ENCODE measurements around the gene CLPX.
A peak's percentile ranks its signal among the peaks of the same experiment; 100 is the strongest.
"Not testable (repeated sequence)": the region's sequence is repeated elsewhere in the genome, so short reads cannot be mapped to it uniquely, and the experiment has no call there.

CLPX gene

GRCh38 chr15:65184868-65185717, at the start of gene CLPX:
CLPX (minus strand) TSS chr15:65185342; CDS start chr15:65185153, 189 bp downstream.
- DNase-seq (ENCODE audit: low read depth in 2 of 2): peak; percentile 84 to 87

- no peak for DNase-seq (ENCODE audit: low read depth in 2 of 2)
Observed at GRCh38 chr15:65233696-65234095, 48.6 kb upstream of the CLPX start.

DNA sequence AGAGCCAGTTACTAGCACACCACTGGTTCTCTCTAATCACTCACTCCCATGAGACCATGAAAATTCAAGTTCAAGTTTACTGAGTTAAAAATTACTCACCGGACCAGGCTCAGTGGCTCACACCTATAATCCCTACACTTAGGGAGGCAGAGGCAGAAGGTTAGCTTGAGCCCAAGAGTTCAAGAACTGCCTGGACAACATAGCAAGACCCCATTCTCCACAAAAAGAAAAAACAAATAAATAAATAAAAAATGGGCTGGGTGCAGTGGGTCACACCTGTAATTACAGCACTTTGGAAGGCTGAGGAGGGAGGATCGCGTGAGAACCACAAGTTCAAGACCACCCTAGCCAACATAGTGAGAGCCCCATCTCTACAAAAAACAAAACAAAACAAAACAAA, 47.4 kb upstream of the CLPX start:
- no peak for DNase-seq (ENCODE audit: low read depth in 2 of 2)

- DNase-seq (ENCODE audit: low read depth in 2 of 2): no peak
Observed at GRCh38 chr15:65231306-65231705, 46.2 kb upstream of the CLPX start.

GRCh38 chr15:65226901-65227300, 41.8 kb upstream of the CLPX start:
- not testable (repeated sequence) for DNase-seq (ENCODE audit: low read depth in 2 of 2)

DNA sequence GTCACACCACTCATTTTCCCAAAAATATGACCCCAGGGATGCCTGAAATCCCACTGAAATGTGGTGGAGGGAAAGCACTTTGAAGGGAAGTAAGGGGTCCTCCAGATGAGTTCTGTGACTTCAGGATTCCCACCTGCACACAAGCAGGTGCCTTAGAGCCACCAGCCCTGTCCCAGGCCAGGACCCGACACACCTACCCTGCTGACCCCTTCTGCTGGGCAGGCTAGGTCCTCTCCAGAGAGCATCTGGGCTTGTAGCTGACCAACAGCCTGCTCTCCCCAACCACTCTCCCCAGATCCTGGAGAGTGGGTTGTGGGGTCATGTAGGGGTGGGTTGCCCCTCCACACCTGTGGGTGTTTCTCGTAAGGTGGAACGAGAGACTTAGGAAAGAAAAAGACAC, 41.1 kb upstream of the CLPX start:
- DNase-seq (ENCODE audit: low read depth in 2 of 2): no peak

DNA sequence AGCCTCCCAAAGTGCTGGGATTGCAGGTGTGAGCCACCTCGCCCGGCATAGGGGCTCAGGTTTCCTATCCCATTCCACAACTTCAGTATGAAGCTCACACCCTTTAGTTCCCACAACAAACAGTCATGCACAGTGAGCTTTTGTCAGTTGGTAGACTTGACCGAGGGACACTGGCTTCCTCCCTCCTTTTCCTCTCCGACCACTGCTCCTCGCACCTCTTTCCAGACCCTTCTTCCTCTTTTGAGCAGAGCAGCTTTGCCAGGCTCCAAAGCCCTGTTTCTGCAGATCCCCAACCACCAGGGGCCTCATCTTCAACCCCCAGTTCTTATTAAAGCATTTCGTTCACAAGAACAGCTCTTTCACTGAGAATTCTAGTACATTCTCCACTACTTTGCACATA, 38.9 kb upstream of the CLPX start:
- DNase-seq (ENCODE audit: low read depth in 2 of 2): no peak

GRCh38 chr15:65222891-65223290, 37.7 kb upstream of the CLPX start:
- no peak for DNase-seq (ENCODE audit: low read depth in 2 of 2)

DNA sequence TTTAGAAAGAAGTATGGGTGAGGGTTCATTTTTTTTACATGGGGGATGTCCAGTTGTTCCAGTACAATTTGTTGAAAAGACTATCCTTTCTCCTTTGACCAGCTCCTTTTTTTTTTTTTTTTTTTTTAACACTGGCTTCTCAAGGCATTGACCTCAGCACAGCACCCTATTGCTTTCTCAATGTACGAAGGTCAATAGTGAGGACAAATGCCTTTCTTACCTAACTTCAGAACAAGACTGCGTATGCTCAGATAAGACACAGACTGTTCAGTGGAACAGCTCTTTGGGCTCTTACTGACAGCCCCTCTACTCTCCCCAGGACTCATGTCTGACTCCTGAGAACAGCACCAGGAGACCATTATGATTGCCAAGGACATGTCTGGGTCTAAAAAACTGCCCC, 36.6 kb upstream of the CLPX start:
- no peak for DNase-seq (ENCODE audit: low read depth in 2 of 2)

DNA sequence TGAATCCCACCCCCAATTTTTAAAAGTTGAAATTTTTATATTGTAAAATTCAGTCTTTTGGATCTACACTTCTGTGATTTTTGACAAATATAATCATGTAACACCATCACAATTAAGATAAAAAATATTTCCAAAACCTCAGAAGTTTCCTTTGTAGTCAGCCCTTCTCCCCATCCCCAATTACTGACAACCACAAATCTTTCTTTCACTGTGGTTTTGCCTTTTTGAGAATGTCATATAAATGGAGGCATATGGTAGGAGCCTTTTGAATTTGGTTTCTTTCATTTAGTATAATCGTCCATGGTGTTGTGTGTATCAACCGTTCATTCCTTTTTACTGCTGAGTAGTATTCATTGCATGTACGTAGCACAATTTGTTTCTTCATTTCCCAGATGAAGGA, 34.0 kb upstream of the CLPX start:
- no peak for DNase-seq (ENCODE audit: low read depth in 2 of 2)

- no peak for DNase-seq (ENCODE audit: low read depth in 2 of 2)
Observed at GRCh38 chr15:65217526-65218482, 32.7 kb upstream of the CLPX start.

- no peak for DNase-seq (ENCODE audit: low read depth in 2 of 2)
Observed at GRCh38 chr15:65215496-65215895, 30.4 kb upstream of the CLPX start.

GRCh38 chr15:65214010-65214409, 28.9 kb upstream of the CLPX start:
- DNase-seq (ENCODE audit: low read depth in 2 of 2): no peak

DNA sequence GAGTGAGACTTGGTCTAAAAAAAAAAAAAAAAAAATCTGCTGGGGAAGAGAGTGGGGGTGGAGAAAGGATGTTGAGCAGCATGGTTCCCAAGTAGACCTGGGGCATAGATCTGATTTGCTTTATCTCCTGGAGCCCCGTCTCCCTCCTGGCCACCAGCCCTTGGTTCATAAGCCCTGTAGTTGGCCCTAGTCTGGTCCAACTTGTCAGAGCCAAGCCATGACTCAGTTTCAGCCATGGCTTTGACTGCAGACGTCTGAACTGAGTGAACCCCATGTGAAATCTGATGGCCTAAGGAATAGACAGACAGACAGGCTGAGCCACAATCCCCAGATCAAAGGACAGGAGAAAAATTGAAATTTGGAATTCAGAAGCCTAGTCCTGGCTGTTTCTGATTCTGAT, 28.1 kb upstream of the CLPX start:
- DNase-seq (ENCODE audit: low read depth in 2 of 2): no peak

- DNase-seq (ENCODE audit: low read depth in 2 of 2): peak; percentile 14 to 26
Observed at GRCh38 chr15:65212097-65212496, 27.0 kb upstream of the CLPX start.

GRCh38 chr15:65211482-65211982, 26.4 kb upstream of the CLPX start:
- DNase-seq (ENCODE audit: low read depth in 2 of 2): no peak

DNA sequence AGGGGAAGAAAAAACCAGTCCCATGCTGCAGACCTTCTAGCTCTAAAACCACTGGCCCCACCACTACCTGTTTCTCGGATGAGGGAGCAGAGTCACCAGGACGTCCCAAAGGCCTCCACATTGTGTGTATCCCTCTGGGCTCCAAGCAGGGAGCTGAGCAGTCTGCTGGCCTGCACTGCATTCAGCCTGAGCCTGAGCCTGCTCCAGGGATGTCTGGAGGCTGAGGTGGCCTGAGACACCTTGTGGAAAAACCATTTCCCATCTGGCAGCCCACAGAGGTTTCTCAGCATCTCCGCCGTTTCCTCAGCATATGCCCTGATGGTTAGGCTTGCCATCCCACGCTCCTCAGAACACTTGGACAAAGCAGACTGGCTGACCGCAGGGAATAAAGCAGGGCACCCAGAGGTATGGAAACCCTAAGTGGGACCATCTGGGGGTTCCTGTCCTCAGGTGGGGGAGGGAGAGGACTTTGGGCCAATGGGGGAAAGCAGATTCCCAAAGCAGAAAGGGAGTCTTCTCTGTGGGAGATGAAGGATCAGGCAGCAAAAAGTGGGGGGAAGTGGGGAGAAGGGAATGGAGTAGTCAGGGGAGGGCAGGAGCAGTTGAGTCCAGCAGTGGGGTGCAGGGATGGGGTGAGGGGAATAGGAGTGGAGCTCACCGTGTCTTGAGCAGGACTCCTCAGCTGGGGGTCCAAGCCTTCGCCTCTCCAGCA, 25.8 kb upstream of the CLPX start, which contains the start of gene CILP:
CILP (minus strand) TSS at position 704 of the 712 bp plus-strand sequence. CDS start 1,718 bp downstream, outside the sequence.
- DNase-seq (ENCODE audit: low read depth in 2 of 2): no peak

- no peak for DNase-seq (ENCODE audit: low read depth in 2 of 2)
Observed at GRCh38 chr15:65209701-65210643, 24.8 kb upstream of the CLPX start.

GRCh38 chr15:65208647-65209046, 23.5 kb upstream of the CLPX start:
- DNase-seq (ENCODE audit: low read depth in 2 of 2): no peak

DNA sequence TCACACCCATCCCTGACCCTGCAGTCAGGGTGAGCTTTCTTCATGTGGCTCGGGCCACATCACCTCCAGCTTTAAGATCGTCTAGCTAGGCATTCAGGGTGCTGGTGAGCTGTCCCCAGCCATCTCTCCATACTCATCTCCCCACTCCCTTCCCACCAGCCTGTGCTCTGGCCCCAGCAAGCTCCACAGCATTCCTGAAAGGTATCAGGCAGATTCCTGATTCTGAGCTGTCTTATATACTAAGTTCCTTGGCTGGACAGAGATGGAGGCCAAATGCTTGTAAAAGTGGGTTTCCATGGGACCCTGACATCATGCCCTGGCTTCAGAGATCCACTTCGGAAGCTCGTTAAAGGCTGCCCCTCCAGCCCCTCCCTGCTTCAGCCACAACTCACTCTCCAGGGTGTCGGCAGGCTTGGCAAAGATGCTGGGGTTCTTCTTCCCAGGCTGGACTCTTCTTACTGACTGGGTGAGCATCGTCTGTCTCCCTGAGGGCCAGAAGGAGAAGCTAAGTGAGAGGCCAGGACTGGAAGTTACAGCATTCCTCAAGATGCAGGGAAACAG, 22.2 kb upstream of the CLPX start:
- no peak for DNase-seq (ENCODE audit: low read depth in 2 of 2)
